Right lobe of liver (tissue), 6 donors: ENCODE data around the gene LHX4. TPM values are rescaled to one million over a fixed set of nuclear protein-coding genes. Genes with fewer than 3 reads are reported as not detected.
A peak's percentile ranks its signal among the peaks of the same experiment; 100 is the strongest.

Source experiments
- ATAC-seq, 4 donors: fragments of 200-7000 bp; cut with Tn5 transposase; one replicate each; pipeline ENCODE4 v1.9.1; 2020; ENCODE audit warnings: mild to moderate bottlenecking in 4 of 4, moderate library complexity in 4 of 4
- DNase-seq, 3 donors: peaks; one replicate each; pipeline ENCODE4 v3.0.0-alpha.2; 2020
- H3K27ac ChIP-seq, 3 donors: fragments of 200-600 bp; one replicate each; pipeline ENCODE4 v1.8.0; 2022
- H3K27me3 ChIP-seq, 2 donors: fragments of 200-600 bp; one replicate each; pipeline ENCODE4 v1.8.0; 2022
- H3K36me3 ChIP-seq, 4 donors: fragments of 200-600 bp; sonication (generic) in 1 of 4; one replicate each; pipeline versions ENCODE4 v1.5.1 to v1.8.0; 2017 to 2022; ENCODE audit warnings: control low read depth in 1 of 4
- H3K4me1 ChIP-seq, 4 donors: fragments of 200-600 bp; sonication (generic) in 1 of 4; one replicate each; pipeline versions ENCODE4 v1.5.1 to v1.8.0; 2017 to 2022; ENCODE audit warnings: control low read depth in 1 of 4
- H3K4me3 ChIP-seq, 3 donors: fragments of 200-600 bp; one replicate each; pipeline ENCODE4 v1.8.0; 2022
- H3K9me3 ChIP-seq, 4 donors: fragments of 200-600 bp; sonication (generic) in 1 of 4; one replicate each; pipeline versions ENCODE4 v1.5.1 to v1.8.0; 2017 to 2022; ENCODE audit warnings: control low read depth in 1 of 4
- POLR2A ChIP-seq: fragments of 450-650 bp; IDR thresholded peaks from one replicate; pipeline ENCODE4 v1.6.1; 2017; ENCODE audit warnings: antibody characterized with exemption, mild to moderate bottlenecking
- WGBS: methylation state at CpG from one replicate; pipeline ENCODE4 v1.1.6; 2018; ENCODE audit warnings: low coverage, low lambda C conversion rate; ENCODE audit not compliant: insufficient coverage; ENCODE audit errors: missing lambda C conversion rate; 5-methylcytosine and 5-hydroxymethylcytosine counted together
- intact Hi-C, 2 donors: fragments of 100-400 bp; cut with DNase I; formaldehyde crosslinking; loops; one replicate each; pipeline versions ENCODE4 v1.11.2 to v1.14.1; 2022
- total RNA-seq, 6 experiments: library from RNA; depleted of rRNA in 2 of 6; stranded (reverse); fragments of >200 nt in 2 of 6; fragmentation: NEBNext Ultra II Directional in 3 of 6; extraction: Animal tissue kit (Norgen Biotek cat#: 25700) in 3 of 6; gene quantifications; one replicate each; pipeline versions ENCODE4 v1.1.0 to v1.2.4, GENCODE V29; 2016 to 2023
- TF ChIP-seq, protein P1 (sequence below), 4 donors: fragments of 200-600 bp in 3 of 4; fragments of 450-650 bp in 1 of 4; IDR thresholded peaks; one replicate each; pipeline versions ENCODE4 v1.5.1 to v1.8.0; 2016 to 2022; ENCODE audit warnings: antibody characterized with exemption in 4 of 4, mild to moderate bottlenecking in 2 of 4
- donor health status: DM: no; HTN: yes; CAD: no.
- donor health status: DM: no; HTN: no; CAD: no.
- donor health status: DM: no; HTN: no; CAD: no.
- donor health status: DM: no; HTN: yes; CAD: no.
- donor health status: DM: no; HTN: yes; CAD: no.

LHX4 gene
- total RNA-seq, 6 experiments from 2014 or later: not detected

GRCh38 chr1:180279651-180280050 lies 49.6 kb downstream of the LHX4 start:
- H3K36me3 ChIP-seq: no peaks in the 10 kb centered on the region
- H3K27ac ChIP-seq: peak overlapping the region in 1 of 3 donors; percentile 11
- intact Hi-C loops: no loop called here
- H3K9me3 ChIP-seq: no peaks in the 10 kb centered on the region
- DNase-seq (no peak), ATAC-seq (no peak)
- H3K27me3 ChIP-seq: no peaks in the 10 kb centered on the region
- TF ChIP-seq POLR2A: no peak
- TF ChIP-seq, protein P1, sequence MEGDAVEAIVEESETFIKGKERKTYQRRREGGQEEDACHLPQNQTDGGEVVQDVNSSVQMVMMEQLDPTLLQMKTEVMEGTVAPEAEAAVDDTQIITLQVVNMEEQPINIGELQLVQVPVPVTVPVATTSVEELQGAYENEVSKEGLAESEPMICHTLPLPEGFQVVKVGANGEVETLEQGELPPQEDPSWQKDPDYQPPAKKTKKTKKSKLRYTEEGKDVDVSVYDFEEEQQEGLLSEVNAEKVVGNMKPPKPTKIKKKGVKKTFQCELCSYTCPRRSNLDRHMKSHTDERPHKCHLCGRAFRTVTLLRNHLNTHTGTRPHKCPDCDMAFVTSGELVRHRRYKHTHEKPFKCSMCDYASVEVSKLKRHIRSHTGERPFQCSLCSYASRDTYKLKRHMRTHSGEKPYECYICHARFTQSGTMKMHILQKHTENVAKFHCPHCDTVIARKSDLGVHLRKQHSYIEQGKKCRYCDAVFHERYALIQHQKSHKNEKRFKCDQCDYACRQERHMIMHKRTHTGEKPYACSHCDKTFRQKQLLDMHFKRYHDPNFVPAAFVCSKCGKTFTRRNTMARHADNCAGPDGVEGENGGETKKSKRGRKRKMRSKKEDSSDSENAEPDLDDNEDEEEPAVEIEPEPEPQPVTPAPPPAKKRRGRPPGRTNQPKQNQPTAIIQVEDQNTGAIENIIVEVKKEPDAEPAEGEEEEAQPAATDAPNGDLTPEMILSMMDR (IDR thresholded peaks at IDR 0.05): no peak
- WGBS: 93% methylated on average over 1 of the region's 1 CpG
- H3K4me1 ChIP-seq: peaks cover 0 to 9% (median 0%) of the 10 kb centered on the region in 4 donors
- no peak overlapping the region for H3K4me3 ChIP-seq

DNA sequence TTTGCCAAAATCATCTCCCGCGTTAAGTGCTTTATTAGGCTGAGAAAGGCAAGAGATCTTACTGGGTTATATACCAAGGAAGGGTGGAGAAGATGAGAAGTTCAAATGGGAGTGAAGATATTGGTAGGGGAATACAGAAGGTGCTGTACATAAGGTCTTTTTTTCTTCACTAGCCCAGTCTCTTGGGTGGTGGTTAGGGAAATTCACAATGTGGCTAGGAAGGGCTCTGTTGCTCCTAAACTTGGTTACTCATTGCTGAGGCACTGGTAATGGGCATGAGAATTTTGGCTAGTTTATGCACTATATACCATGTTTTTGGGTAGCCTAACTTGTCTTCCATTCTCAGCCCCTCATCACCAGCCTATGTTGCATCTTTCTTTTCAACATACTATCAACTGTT lies 50.6 kb downstream of the LHX4 start:
- TF ChIP-seq, protein P1 (IDR thresholded peaks at IDR 0.05): no peak
- no peak for TF ChIP-seq POLR2A
- 100% methylated on average over 2 of the region's 2 CpGs for WGBS
- no peak overlapping the region for H3K4me3 ChIP-seq
- H3K36me3 ChIP-seq: no peaks in the 10 kb centered on the region
- peaks cover 0 to 9% (median 0%) of the 10 kb centered on the region in 4 donors for H3K4me1 ChIP-seq
- DNase-seq: no peak
- no peaks in the 10 kb centered on the region for H3K27me3 ChIP-seq
- no peaks in the 10 kb centered on the region for H3K9me3 ChIP-seq
- H3K27ac ChIP-seq: no peak overlapping the region
- intact Hi-C loops: no loop called here
- no peak for ATAC-seq

- no peak for DNase-seq
- peak in 2 of 4 donors; percentile 37 to 51 for ATAC-seq
- Histone ChIP-seq H3K4me1 (peaks cover 0 to 9% (median 0%) of the 10 kb centered on the region in 4 donors), H3K4me3 (no peak overlapping the region), H3K36me3 (no peaks in the 10 kb centered on the region), H3K9me3 (no peaks in the 10 kb centered on the region), H3K27ac (no peak overlapping the region), H3K27me3 (no peaks in the 10 kb centered on the region)
- intact Hi-C loops: no loop called here
- TF ChIP-seq POLR2A: no peak
- TF ChIP-seq, protein P1 (IDR thresholded peaks at IDR 0.05): no peak
- WGBS: 100% methylated on average over 1 of the region's 1 CpG
Measured at GRCh38 chr1:180281490-180281889, 51.4 kb downstream of the LHX4 start.

DNA sequence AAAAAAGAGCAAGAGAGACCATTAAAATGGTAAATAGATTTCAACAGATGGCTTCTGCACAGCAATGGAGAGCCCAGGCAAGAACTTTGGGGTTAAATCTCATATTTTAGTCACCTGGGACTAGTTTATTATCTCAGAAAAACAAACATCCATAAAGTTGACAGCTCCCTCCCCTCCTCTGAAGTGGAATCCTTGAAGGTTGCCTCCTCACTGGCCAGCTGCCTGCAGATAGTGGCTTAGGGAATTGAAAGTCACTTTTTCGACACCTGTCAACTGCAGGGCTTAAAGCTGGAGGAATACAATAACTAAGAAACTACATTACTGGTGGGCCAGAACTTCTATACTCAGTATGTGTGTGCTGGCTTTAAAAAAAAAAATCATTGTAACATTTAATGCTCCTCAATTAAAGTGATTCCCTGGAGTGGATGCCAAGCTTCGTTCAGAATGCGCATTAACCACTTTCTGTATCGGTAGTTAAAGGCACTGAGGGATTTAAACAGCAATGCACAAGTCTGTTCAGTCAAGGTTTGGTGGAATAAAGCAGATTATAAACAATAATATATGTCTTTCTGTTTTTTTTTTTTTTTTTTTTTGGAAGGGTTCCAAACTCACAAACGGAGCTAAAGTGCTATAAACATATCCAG lies 52.5 kb downstream of the LHX4 start:
- H3K27me3 ChIP-seq: no peaks in the 10 kb centered on the region
- no peak overlapping the region for H3K27ac ChIP-seq
- no peak for ATAC-seq
- no peaks in the 10 kb centered on the region for H3K36me3 ChIP-seq
- H3K4me1 ChIP-seq: peaks cover 0 to 9% (median 0%) of the 10 kb centered on the region in 4 donors
- H3K4me3 ChIP-seq: no peak overlapping the region
- DNase-seq: no peak
- H3K9me3 ChIP-seq: no peaks in the 10 kb centered on the region
- TF ChIP-seq, protein P1 (IDR thresholded peaks at IDR 0.05): no peak
- no peak for TF ChIP-seq POLR2A
- intact Hi-C loops: no loop called here
- 88% methylated on average over 5 of the region's 5 CpGs for WGBS
